Measurements from ENCODE around the gene PKHD1.

DNA sequence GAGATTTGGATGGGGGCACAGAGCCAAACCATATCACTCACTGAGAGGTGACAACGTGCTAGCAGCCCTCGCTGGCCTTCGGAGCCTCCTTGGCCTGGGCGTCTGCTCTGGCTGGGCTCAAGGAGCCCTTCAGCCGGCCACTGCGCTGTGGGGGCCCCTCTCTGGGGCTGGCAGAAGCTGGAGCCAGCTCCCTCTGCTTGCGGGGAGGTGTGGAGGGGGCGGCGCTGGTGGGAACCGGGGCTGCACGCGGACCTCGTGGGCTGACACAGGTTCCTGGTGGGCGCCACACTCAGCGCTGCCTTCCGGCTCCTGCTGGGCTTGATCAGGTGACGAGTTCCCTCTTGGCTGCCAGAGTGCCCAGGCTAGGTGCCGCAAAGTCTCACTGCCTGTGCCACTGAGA lies 489.2 kb downstream of the PKHD1 start:
- TF ChIP-seq, protein P1, sequence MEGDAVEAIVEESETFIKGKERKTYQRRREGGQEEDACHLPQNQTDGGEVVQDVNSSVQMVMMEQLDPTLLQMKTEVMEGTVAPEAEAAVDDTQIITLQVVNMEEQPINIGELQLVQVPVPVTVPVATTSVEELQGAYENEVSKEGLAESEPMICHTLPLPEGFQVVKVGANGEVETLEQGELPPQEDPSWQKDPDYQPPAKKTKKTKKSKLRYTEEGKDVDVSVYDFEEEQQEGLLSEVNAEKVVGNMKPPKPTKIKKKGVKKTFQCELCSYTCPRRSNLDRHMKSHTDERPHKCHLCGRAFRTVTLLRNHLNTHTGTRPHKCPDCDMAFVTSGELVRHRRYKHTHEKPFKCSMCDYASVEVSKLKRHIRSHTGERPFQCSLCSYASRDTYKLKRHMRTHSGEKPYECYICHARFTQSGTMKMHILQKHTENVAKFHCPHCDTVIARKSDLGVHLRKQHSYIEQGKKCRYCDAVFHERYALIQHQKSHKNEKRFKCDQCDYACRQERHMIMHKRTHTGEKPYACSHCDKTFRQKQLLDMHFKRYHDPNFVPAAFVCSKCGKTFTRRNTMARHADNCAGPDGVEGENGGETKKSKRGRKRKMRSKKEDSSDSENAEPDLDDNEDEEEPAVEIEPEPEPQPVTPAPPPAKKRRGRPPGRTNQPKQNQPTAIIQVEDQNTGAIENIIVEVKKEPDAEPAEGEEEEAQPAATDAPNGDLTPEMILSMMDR (IDR thresholded peaks at IDR 0.05): no peak
- no peak for TF ChIP-seq POLR2A (IDR thresholded peaks at IDR 0.05)
